ENCODE measurements around the gene ST8SIA1. TPM values are rescaled to one million over a fixed set of nuclear protein-coding genes. Genes with fewer than 3 reads are reported as not detected.

The ST8SIA1 gene
- total and polyA plus RNA-seq, 2 donors (not counting 1 experiment from before 2014, with no cell fraction given): 0.45 to 23.9 TPM

DNA sequence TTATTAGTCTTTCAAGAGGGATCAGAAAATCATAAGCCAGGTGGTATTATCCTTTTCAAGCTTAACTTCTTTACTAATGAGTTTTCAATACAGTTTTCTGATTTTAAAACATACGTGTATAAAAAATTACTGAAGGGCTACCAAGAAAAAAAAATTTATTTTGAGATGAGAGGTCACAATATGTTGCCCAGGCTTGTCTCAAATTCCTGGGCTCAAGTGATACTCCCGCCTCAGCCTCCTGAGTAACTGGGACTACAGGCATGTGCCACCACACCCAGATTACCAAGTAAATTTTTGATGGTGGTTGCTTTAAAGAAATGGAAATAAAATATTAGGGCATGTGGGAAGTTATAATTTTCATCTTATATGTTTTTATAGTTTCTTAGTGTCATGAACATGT, 26.7 kb downstream of the ST8SIA1 start:
- Histone ChIP-seq H3K9me3 (ENCODE audit: control insufficient read depth, insufficient read depth, low read depth, low read length) (no peaks in the 10 kb centered on the region), H3K27me3 (ENCODE audit: control insufficient read depth, insufficient read depth, low read length) (no peaks in the 10 kb centered on the region), H3K4me2 (ENCODE audit: extremely low read depth, insufficient read depth, low read length) (no peak overlapping the region), H2AFZ (ENCODE audit: low read length) (no peak overlapping the region), H4K20me1 (ENCODE audit: control insufficient read depth, extremely low read depth, insufficient read depth, low read length) (no peaks in the 10 kb centered on the region), H3K9ac (ENCODE audit: insufficient read depth, low read length) (no peak overlapping the region), H3K79me2 (ENCODE audit: control insufficient read depth, insufficient read depth, low read length) (no peaks in the 10 kb centered on the region), H3K4me1 (ENCODE audit: control insufficient read depth, extremely low read depth, insufficient read depth, low read length) (no peaks in the 10 kb centered on the region), H3K27ac (ENCODE audit: insufficient read depth, low read length) (no peak overlapping the region), H3K36me3 (ENCODE audit: control insufficient read depth, insufficient read depth, low read length) (no peaks in the 10 kb centered on the region), H3K4me3 (replicated peaks in 1 of 4; ENCODE audit: control extremely low read depth in 1 of 4, insufficient read depth in 1 of 4, low read depth in 3 of 4, low read length in 4 of 4) (no peak overlapping the region)
- TF ChIP-seq EZH2 (IDR thresholded peaks at IDR 0.05; ENCODE audit: low read length, missing control alignments) (no peak), CTCF (conservative IDR thresholded peaks at IDR 0.05 in 1 of 2, IDR thresholded peaks at IDR 0.05 in 1 of 2; ENCODE audit: low read depth in 1 of 2, low read length in 2 of 2) (no peak)
- no peak for DNase-seq (ENCODE audit: low read depth in 2 of 2)

- Histone ChIP-seq H3K4me2 (ENCODE audit: extremely low read depth, insufficient read depth, low read length) (no peak overlapping the region), H3K27ac (ENCODE audit: insufficient read depth, low read length) (no peak overlapping the region), H3K4me3 (replicated peaks in 1 of 4; ENCODE audit: control extremely low read depth in 1 of 4, insufficient read depth in 1 of 4, low read depth in 3 of 4, low read length in 4 of 4) (no peak overlapping the region), H2AFZ (ENCODE audit: low read length) (no peak overlapping the region), H3K79me2 (ENCODE audit: control insufficient read depth, insufficient read depth, low read length) (no peaks in the 10 kb centered on the region), H3K4me1 (ENCODE audit: control insufficient read depth, extremely low read depth, insufficient read depth, low read length) (no peaks in the 10 kb centered on the region), H3K9me3 (ENCODE audit: control insufficient read depth, insufficient read depth, low read depth, low read length) (no peaks in the 10 kb centered on the region), H4K20me1 (ENCODE audit: control insufficient read depth, extremely low read depth, insufficient read depth, low read length) (no peaks in the 10 kb centered on the region), H3K27me3 (ENCODE audit: control insufficient read depth, insufficient read depth, low read length) (no peaks in the 10 kb centered on the region), H3K36me3 (ENCODE audit: control insufficient read depth, insufficient read depth, low read length) (no peaks in the 10 kb centered on the region), H3K9ac (ENCODE audit: insufficient read depth, low read length) (no peak overlapping the region)
- TF ChIP-seq CTCF (conservative IDR thresholded peaks at IDR 0.05 in 1 of 2, IDR thresholded peaks at IDR 0.05 in 1 of 2; ENCODE audit: low read depth in 1 of 2, low read length in 2 of 2) (no peak), EZH2 (IDR thresholded peaks at IDR 0.05; ENCODE audit: low read length, missing control alignments) (no peak)
- peak; percentile 40 to 67 for DNase-seq (ENCODE audit: low read depth in 2 of 2)
These were observed 28.2 kb downstream of the ST8SIA1 start for GRCh38 chr12:22306311-22306710.

GRCh38 chr12:22304341-22304740, 30.2 kb downstream of the ST8SIA1 start:
- Histone ChIP-seq H3K79me2 (ENCODE audit: control insufficient read depth, insufficient read depth, low read length) (no peaks in the 10 kb centered on the region), H3K9ac (ENCODE audit: insufficient read depth, low read length) (no peak overlapping the region), H3K27me3 (ENCODE audit: control insufficient read depth, insufficient read depth, low read length) (no peaks in the 10 kb centered on the region), H3K4me2 (ENCODE audit: extremely low read depth, insufficient read depth, low read length) (no peak overlapping the region), H3K4me1 (ENCODE audit: control insufficient read depth, extremely low read depth, insufficient read depth, low read length) (no peaks in the 10 kb centered on the region), H2AFZ (ENCODE audit: low read length) (no peak overlapping the region), H3K4me3 (replicated peaks in 1 of 4; ENCODE audit: control extremely low read depth in 1 of 4, insufficient read depth in 1 of 4, low read depth in 3 of 4, low read length in 4 of 4) (no peak overlapping the region), H3K36me3 (ENCODE audit: control insufficient read depth, insufficient read depth, low read length) (no peaks in the 10 kb centered on the region), H3K27ac (ENCODE audit: insufficient read depth, low read length) (no peak overlapping the region), H4K20me1 (ENCODE audit: control insufficient read depth, extremely low read depth, insufficient read depth, low read length) (no peaks in the 10 kb centered on the region), H3K9me3 (ENCODE audit: control insufficient read depth, insufficient read depth, low read depth, low read length) (no peaks in the 10 kb centered on the region)
- TF ChIP-seq CTCF (conservative IDR thresholded peaks at IDR 0.05 in 1 of 2, IDR thresholded peaks at IDR 0.05 in 1 of 2; ENCODE audit: low read depth in 1 of 2, low read length in 2 of 2) (no peak), EZH2 (IDR thresholded peaks at IDR 0.05; ENCODE audit: low read length, missing control alignments) (no peak)
- DNase-seq (ENCODE audit: low read depth in 2 of 2): no peak

All from fibroblast of lung (primary cell).